ENCODE data around the gene BMPR2. TPM values are rescaled to one million over a fixed set of nuclear protein-coding genes. Genes with fewer than 3 reads are reported as not detected.

Gene BMPR2
- total RNA-seq, 2 experiments from 2014 or later = 8.3 TPM

- no peak for DNase-seq
- Mint-ChIP-seq H3K27me3 (no peaks in the 10 kb centered on the region), H3K4me1 (peaks cover 14% of the 10 kb centered on the region), H3K9me3 (peaks cover 5% of the 10 kb centered on the region), H3K4me3 (no peak overlapping the region), H3K36me3 (no peaks in the 10 kb centered on the region), H3K27ac (no peak overlapping the region)
Observed at GRCh38 chr2:202609381-202610145, 233.4 kb downstream of the BMPR2 start.

- Mint-ChIP-seq H3K9me3 (peaks cover 2% of the 10 kb centered on the region), H3K4me3 (no peak overlapping the region), H3K27me3 (no peaks in the 10 kb centered on the region), H3K27ac (no peak overlapping the region), H3K36me3 (no peaks in the 10 kb centered on the region), H3K4me1 (peaks cover 7% of the 10 kb centered on the region)
- no peak for DNase-seq
Observed at GRCh38 chr2:202610380-202610779, 234.3 kb downstream of the BMPR2 start.

- H3K36me3 Mint-ChIP-seq = no peaks in the 10 kb centered on the region
- H3K27ac Mint-ChIP-seq = no peak overlapping the region
- peaks cover 1% of the 10 kb centered on the region for H3K9me3 Mint-ChIP-seq
- no peaks in the 10 kb centered on the region for H3K27me3 Mint-ChIP-seq
- no peak overlapping the region for H3K4me3 Mint-ChIP-seq
- peaks cover 7% of the 10 kb centered on the region for H3K4me1 Mint-ChIP-seq
- no peak for DNase-seq
Observed at GRCh38 chr2:202612145-202612544, 236.0 kb downstream of the BMPR2 start.

GRCh38 chr2:202613479-202613878 lies 237.4 kb downstream of the BMPR2 start:
- Mint-ChIP-seq H3K4me3 (no peak overlapping the region), H3K27ac (no peak overlapping the region), H3K4me1 (peaks cover 7% of the 10 kb centered on the region), H3K9me3 (no peaks in the 10 kb centered on the region), H3K27me3 (no peaks in the 10 kb centered on the region), H3K36me3 (no peaks in the 10 kb centered on the region)
- DNase-seq = no peak

Other genes starting within 250 kb of the BMPR2 start
- 100 to 1,000 TPM; 126 to 129 TPM for gene SUMO1, start 137.7 kb upstream of the BMPR2 start, total RNA-seq
- 100 to 1,000 TPM; 226 to 234 TPM for gene NOP58, start 110.6 kb upstream of the BMPR2 start, total RNA-seq